Measurements from ENCODE around the gene ZNF664. TPM values are rescaled to one million over a fixed set of nuclear protein-coding genes. Genes with fewer than 3 reads are reported as not detected.

ZNF664 gene
- total and polyA plus RNA-seq, 10 donors: 12.0 to 53.4 (median 41.7) TPM

- Histone ChIP-seq H3K4me3 (no peak overlapping the region), H3K4me1 (peaks cover 0 to 21% (median 4%) of the 10 kb centered on the region in 6 donors), H3K36me3 (no peaks in the 10 kb centered on the region), H3K27me3 (replicated peaks in 1 of 7) (peaks cover 0 to 3% (median 0%) of the 10 kb centered on the region in 7 donors), H3K27ac (no peak overlapping the region), H3K9me3 (no peaks in the 10 kb centered on the region)
- intact Hi-C loops (cut with DNase I; ENCODE audit: low total_unique reads): loop anchor here (5.0 kb wide), 2 partner anchors 282 to 862 kb away; no protein-coding TSS in a partner anchor
- WGBS, 5 donors: 68 to 85% (median 71%) methylated on average over 2 of the region's 2 CpGs
- DNase-seq: no peak
- no peak for TF ChIP-seq POLR2AphosphoS5 (IDR thresholded peaks at IDR 0.05)
- no peak for TF ChIP-seq CTCF (IDR thresholded peaks at IDR 0.05 in 8 of 11, conservative IDR thresholded peaks at IDR 0.05 in 3 of 11)
- TF ChIP-seq POLR2A (IDR thresholded peaks at IDR 0.05): no peak
Observed at GRCh38 chr12:124035163-124035562, 62.1 kb downstream of the ZNF664 start.

GRCh38 chr12:124036171-124036598 is 63.2 kb downstream of the ZNF664 start:
- Histone ChIP-seq H3K9me3 (no peaks in the 10 kb centered on the region), H3K4me3 (no peak overlapping the region), H3K27ac (no peak overlapping the region), H3K36me3 (no peaks in the 10 kb centered on the region), H3K4me1 (peaks cover 0 to 22% (median 3%) of the 10 kb centered on the region in 6 donors), H3K27me3 (replicated peaks in 1 of 7) (peaks cover 0 to 3% (median 0%) of the 10 kb centered on the region in 7 donors)
- DNase-seq: no peak
- no peak for TF ChIP-seq POLR2AphosphoS5 (IDR thresholded peaks at IDR 0.05)
- no peak for TF ChIP-seq POLR2A (IDR thresholded peaks at IDR 0.05)
- no peak for TF ChIP-seq CTCF (IDR thresholded peaks at IDR 0.05 in 8 of 11, conservative IDR thresholded peaks at IDR 0.05 in 3 of 11)
- WGBS, 5 donors: 59 to 61% (median 60%) methylated on average over 7 of the region's 7 CpGs
- intact Hi-C loops (cut with DNase I; ENCODE audit: low total_unique reads): loop anchor here (2.0 to 5.0 kb wide), 3 partner anchors 281 to 861 kb away; no protein-coding TSS in a partner anchor

- TF ChIP-seq CTCF (IDR thresholded peaks at IDR 0.05 in 8 of 11, conservative IDR thresholded peaks at IDR 0.05 in 3 of 11) (peak; percentile 79 to 92 (median 87)), POLR2AphosphoS5 (IDR thresholded peaks at IDR 0.05) (no peak), POLR2A (IDR thresholded peaks at IDR 0.05) (no peak)
- no peak overlapping the region for H3K4me3 ChIP-seq
- peaks cover 0 to 22% (median 3%) of the 10 kb centered on the region in 6 donors for H3K4me1 ChIP-seq
- peaks cover 0 to 3% (median 0%) of the 10 kb centered on the region in 7 donors for H3K27me3 ChIP-seq (replicated peaks in 1 of 7)
- DNase-seq: no peak
- H3K27ac ChIP-seq: no peak overlapping the region
- 35 to 46% (median 44%) methylated on average over 6 of the region's 6 CpGs for WGBS, 5 donors
- no peaks in the 10 kb centered on the region for H3K9me3 ChIP-seq
- intact Hi-C loops (cut with DNase I; ENCODE audit: low total_unique reads): loop anchor here (2.0 to 5.0 kb wide), 3 partner anchors 281 to 861 kb away; no protein-coding TSS in a partner anchor
- no peaks in the 10 kb centered on the region for H3K36me3 ChIP-seq
Observed at GRCh38 chr12:124036657-124037109, 63.7 kb downstream of the ZNF664 start.

GRCh38 chr12:124037331-124037730 is 64.3 kb downstream of the ZNF664 start:
- H3K36me3 ChIP-seq: no peaks in the 10 kb centered on the region
- intact Hi-C loops (cut with DNase I; ENCODE audit: low total_unique reads): loop anchor here (2.0 to 5.0 kb wide), 3 partner anchors 280 to 860 kb away; no protein-coding TSS in a partner anchor
- WGBS, 5 donors: 85 to 100% (median 96%) methylated on average over 1 of the region's 1 CpG
- no peak for DNase-seq
- H3K27ac ChIP-seq: no peak overlapping the region
- no peak overlapping the region for H3K4me3 ChIP-seq
- H3K9me3 ChIP-seq: no peaks in the 10 kb centered on the region
- peaks cover 0 to 3% (median 0%) of the 10 kb centered on the region in 7 donors for H3K27me3 ChIP-seq (replicated peaks in 1 of 7)
- H3K4me1 ChIP-seq: peaks cover 0 to 18% (median 3%) of the 10 kb centered on the region in 6 donors
- no peak for TF ChIP-seq POLR2AphosphoS5 (IDR thresholded peaks at IDR 0.05)
- no peak for TF ChIP-seq POLR2A (IDR thresholded peaks at IDR 0.05)
- TF ChIP-seq CTCF (IDR thresholded peaks at IDR 0.05 in 8 of 11, conservative IDR thresholded peaks at IDR 0.05 in 3 of 11): no peak

All from spleen (tissue), 11 donors.